ENCODE measurements around the gene ERC1.
A peak's percentile ranks its signal among the peaks of the same experiment; 100 is the strongest.

ERC1 gene

GRCh38 chr12:1369938-1370500 lies 379.0 kb downstream of the ERC1 start:
- in situ Hi-C loops (cut with HindIII; ENCODE audit: low pct_ligation_motif_present, low pct_unique_long_range_greater_than_20kb, low sequenced_read_pairs), result no loop called here
- no peak for DNase-seq

DNA sequence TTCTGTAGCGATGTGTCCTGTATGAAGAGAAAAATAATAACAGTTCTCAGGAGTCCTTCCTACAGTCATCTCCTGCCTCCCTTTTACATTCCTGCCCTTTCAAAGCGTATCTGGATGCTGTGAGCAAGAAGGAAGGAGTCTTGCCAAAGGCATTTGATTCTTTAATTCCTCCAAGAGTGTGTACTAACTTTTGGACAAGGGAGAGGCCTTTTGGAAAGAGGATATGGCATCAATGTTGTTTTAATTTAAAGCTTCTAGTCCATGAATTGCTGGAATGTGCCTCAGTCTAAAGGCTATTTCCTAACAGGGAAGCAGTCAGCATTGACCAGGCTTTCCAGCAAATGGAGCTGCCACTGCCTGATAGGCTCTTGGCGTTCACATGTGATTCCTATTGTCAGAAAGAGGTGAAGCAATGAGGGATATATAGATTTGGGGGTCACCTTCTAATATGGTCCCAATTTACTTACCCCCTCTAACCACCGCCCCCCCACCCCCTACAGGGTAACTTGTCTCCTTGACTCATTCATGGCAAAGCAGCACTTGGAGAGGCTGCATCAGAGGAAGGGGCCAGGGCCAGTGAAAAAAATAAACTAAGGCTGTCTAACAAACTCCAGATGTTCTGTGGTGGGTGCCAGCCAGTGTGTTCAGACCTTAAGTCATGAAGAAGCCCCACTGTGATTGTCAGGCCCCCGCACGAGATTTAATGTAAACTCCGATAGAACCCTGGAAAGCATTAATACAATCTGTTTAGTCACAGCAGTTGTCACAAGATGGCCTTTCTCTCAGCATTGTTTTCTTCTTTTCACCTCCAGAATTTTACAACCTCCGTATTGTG lies 383.1 kb downstream of the ERC1 start:
- in situ Hi-C loops (cut with HindIII; ENCODE audit: low pct_ligation_motif_present, low pct_unique_long_range_greater_than_20kb, low sequenced_read_pairs), result no loop called here
- no peak for DNase-seq

DNA sequence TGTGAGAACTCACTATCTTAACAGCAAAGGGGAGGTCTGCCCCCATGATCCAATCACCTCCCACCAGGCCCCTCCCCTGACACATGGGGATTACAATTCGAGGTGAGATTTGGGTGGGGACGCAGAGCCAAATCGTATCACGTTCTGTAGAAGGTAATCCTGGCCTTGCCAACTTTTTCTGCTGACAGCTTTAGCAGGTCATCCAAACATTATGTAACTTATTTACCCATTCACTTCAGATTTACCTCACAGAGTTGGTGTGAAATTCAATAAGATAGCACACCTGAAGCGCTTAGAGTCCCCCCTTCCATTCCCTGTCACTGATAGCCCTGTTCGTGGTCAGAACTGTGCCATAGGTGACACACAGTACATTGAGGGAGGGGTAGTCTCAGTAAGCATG lies 384.3 kb downstream of the ERC1 start:
- in situ Hi-C loops (cut with HindIII; ENCODE audit: low pct_ligation_motif_present, low pct_unique_long_range_greater_than_20kb, low sequenced_read_pairs), result no loop called here
- no peak for DNase-seq

- DNase-seq, result no peak
- in situ Hi-C loops (cut with HindIII; ENCODE audit: low pct_ligation_motif_present, low pct_unique_long_range_greater_than_20kb, low sequenced_read_pairs), result no loop called here
Measured at GRCh38 chr12:1377117-1377516, 386.1 kb downstream of the ERC1 start.

- no peak for DNase-seq
- in situ Hi-C loops (cut with HindIII; ENCODE audit: low pct_ligation_motif_present, low pct_unique_long_range_greater_than_20kb, low sequenced_read_pairs), result no loop called here
Measured at GRCh38 chr12:1377681-1378080, 386.7 kb downstream of the ERC1 start.

DNA sequence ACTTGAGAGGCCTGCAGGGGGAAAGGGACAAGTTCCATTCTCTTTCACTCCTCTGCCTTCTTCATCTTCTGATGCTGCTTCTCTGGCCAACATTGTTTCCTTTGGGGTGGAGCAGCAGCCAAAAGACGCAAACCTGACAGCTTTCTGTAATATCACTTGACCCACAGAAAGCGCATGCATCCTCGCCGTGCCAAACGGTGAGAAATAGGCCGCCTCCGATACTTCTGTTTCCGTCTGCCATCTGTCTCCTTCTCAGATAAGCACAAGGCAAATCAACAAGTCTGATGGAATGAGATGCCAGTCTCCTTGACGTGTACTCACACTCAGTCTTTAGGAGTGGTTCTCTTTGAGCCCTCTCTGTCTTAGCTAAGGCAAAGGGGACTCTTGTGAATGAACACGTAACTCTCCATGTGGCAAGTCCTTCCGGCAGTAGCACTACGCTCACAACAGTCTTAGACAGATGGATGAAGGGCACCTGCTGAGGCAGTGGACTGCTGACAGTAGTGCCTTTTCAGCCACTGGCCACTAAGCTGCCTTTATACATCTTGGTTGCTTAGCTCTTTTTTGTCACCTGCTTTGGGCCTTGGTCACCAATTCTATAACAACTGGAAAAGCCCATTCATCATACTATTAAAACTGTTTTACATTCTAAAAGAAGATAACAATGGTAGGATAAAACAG lies 389.3 kb downstream of the ERC1 start:
- no peak for DNase-seq
- in situ Hi-C loops (cut with HindIII; ENCODE audit: low pct_ligation_motif_present, low pct_unique_long_range_greater_than_20kb, low sequenced_read_pairs), result no loop called here

DNA sequence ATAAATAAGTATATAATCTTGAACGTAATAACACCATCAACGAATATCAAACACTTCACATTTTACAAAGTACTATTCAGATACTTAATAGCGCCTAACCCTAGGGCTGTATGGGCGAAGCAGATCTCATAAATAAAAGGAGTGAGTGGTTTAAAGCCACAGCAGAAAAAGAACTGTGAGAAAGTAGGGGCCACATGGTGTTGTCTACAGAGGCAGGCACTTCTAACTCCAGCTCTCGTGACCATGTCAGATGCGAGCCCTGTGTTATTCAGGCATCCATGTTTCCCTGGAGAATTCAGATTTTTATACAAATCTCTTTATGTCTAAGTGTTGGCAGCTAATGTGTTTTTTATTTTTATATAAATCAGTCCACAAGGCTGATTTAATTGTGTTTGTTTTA lies 391.1 kb downstream of the ERC1 start:
- in situ Hi-C loops (cut with HindIII; ENCODE audit: low pct_ligation_motif_present, low pct_unique_long_range_greater_than_20kb, low sequenced_read_pairs), result no loop called here

DNA sequence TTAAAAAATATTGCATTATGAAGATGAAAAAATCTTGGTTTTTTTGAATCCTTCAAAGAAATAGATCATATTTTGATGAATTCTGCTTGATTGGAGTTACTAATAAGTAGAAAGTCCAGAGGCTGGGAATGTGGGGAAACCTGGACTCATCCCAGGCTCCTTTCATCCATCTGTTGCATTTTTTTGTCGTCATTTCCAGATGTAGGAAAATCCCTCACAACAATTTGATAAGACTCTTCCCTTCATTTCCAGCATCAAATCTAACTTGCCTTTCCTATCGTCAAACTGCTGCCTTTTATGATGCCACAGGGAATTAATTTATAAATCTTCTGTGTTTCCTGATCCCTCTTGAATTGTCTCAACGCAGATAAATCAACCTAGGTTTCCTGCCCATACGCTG lies 391.8 kb downstream of the ERC1 start:
- in situ Hi-C loops (cut with HindIII; ENCODE audit: low pct_ligation_motif_present, low pct_unique_long_range_greater_than_20kb, low sequenced_read_pairs), result no loop called here
- no peak for DNase-seq

More for the DNA sequence above, 391.1 kb downstream of the ERC1 start:
- DNase-seq, result no peak

DNA sequence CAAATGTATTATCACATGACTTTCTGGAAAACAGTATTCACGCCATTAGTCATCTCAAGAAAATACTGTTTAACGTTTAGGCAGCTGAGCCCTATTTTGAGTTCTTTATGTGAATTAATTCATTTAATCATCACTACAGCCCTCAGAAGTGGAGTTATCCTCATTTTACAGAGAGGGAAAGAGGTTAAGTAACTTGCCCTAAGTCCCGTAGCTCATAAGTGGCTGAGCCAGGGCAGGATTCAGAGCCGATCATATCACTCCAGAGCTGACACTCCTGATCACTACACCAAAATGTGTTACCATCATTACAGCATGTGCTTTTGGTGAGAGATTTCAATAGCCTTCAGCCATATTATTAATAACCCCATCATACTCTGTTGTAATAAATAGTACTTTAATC lies 392.7 kb downstream of the ERC1 start:
- DNase-seq, result no peak
- in situ Hi-C loops (cut with HindIII; ENCODE audit: low pct_ligation_motif_present, low pct_unique_long_range_greater_than_20kb, low sequenced_read_pairs), result no loop called here

DNA sequence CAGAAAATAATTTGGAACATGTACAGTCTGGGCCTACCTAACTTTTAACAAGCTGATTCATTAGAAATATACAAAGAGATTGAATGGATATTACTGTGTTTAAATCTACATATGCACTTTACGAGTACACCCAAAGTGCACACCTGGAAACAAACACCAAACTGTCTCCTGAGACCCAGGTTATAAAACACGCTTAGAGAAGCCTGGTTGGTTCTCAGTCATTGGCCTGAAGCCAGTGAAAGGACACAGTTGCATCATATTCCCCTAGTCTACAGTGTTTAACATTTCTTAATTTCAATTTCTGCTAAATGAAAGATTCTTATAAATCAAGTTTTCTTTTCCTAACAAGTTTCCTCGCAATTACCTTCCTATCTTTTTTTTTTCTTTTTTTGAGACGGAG lies 393.9 kb downstream of the ERC1 start:
- in situ Hi-C loops (cut with HindIII; ENCODE audit: low pct_ligation_motif_present, low pct_unique_long_range_greater_than_20kb, low sequenced_read_pairs), result no loop called here
- DNase-seq, result no peak

DNA sequence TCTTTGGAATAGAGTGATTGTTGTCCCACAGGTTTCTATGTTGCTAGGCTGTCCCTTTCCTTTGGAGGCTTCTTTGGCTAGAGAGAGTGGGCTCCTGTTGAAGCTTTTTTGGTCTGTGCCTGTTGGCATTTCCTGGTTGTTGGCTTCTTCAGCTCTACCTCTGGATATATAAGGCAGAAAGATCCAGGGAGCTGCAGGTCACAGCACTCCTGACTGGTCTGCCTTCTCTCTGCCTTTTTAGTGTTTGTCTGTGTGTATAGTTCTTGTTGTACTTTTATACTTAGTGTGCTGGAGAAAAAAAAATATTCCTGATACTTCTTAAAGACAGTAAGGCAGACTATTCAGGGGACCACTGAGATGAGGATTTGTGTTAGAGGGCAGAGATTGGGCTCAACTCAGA lies 400.7 kb downstream of the ERC1 start:
- peak; percentile 36 for DNase-seq
- in situ Hi-C loops (cut with HindIII; ENCODE audit: low pct_ligation_motif_present, low pct_unique_long_range_greater_than_20kb, low sequenced_read_pairs), result no loop called here

GRCh38 chr12:1395421-1395955 lies 404.5 kb downstream of the ERC1 start:
- no peak for DNase-seq
- in situ Hi-C loops (cut with HindIII; ENCODE audit: low pct_ligation_motif_present, low pct_unique_long_range_greater_than_20kb, low sequenced_read_pairs), result no loop called here

DNA sequence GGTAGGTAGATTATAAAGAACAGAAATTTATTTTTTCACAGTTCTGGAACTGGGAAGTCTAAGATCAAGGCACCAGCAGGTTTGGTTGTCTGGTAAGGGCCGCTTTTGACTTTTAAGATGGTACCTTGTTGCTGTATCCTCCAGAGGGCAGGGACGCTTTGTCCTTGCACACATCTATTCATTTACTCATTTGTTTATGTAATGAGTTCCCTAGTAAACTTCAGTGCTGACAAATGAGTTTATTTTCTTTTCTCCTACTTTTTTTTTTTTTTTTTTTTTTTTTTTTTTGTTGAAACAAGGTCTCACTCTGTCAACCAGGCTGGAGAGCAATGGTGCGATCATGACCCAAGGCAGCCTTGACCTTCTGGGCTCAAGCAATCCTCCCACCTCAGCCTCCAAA lies 407.6 kb downstream of the ERC1 start:
- in situ Hi-C loops (cut with HindIII; ENCODE audit: low pct_ligation_motif_present, low pct_unique_long_range_greater_than_20kb, low sequenced_read_pairs), result no loop called here
- DNase-seq, result no peak

DNA sequence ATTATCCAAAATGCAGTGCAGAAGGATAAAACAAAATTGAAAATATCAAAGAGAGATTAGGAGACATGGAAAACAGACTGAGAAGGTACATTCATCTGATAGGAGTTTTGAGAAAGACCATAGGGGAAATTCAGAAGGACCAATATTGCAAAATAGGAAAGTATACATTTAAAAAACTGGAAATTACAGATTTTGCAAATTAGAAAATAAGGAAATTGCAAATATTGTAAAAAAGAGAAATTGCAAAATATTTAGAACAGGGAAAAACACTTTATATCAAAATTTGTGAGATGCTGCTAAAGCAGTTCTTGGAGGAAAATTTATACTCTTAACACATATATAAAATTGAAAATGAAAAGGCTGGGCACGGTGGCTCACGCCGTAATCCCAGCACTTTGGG lies 410.9 kb downstream of the ERC1 start:
- no peak for DNase-seq
- in situ Hi-C loops (cut with HindIII; ENCODE audit: low pct_ligation_motif_present, low pct_unique_long_range_greater_than_20kb, low sequenced_read_pairs), result no loop called here

DNA sequence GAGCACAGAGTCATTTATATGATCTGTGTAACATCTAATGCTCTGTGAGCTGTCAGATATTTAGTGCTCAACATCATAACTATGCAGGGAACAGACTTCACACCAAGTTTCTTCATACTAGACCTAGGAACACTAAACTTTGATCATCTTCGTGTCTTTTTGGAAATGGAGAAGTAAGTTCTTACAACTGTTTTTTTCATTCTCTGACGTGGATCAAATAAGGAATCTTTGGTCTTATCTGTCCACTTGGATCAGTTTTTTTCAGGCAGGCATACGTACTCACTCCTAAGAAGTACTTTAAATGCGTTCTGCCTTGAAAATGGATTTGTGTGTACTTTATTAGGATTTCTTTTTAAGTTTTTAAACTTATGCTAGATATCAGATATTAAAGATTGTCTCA lies 412.4 kb downstream of the ERC1 start:
- in situ Hi-C loops (cut with HindIII; ENCODE audit: low pct_ligation_motif_present, low pct_unique_long_range_greater_than_20kb, low sequenced_read_pairs), result no loop called here
- DNase-seq, result no peak

DNA sequence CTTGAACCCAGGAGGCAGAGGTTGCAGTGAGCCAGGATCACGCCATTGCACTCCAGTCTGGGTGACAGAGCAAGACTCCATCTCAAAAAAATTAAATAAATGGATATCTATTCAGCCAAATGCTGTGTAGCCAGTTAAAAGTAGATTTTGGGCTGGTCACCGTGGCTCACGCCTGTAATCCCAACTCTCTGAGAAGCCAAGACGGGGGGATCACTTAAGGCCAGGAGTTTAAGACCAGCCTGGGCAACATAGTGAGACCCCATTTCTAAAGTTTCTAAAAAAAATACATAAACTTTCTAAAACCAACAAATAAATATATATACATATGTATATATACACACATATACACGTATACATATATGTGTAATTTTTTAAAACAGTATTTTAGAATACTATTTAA lies 414.6 kb downstream of the ERC1 start:
- DNase-seq, result no peak
- in situ Hi-C loops (cut with HindIII; ENCODE audit: low pct_ligation_motif_present, low pct_unique_long_range_greater_than_20kb, low sequenced_read_pairs), result no loop called here

GRCh38 chr12:1410794-1411193 lies 419.8 kb downstream of the ERC1 start:
- in situ Hi-C loops (cut with HindIII; ENCODE audit: low pct_ligation_motif_present, low pct_unique_long_range_greater_than_20kb, low sequenced_read_pairs), result no loop called here
- no peak for DNase-seq

GRCh38 chr12:1413930-1414329 lies 422.9 kb downstream of the ERC1 start:
- DNase-seq, result no peak
- in situ Hi-C loops (cut with HindIII; ENCODE audit: low pct_ligation_motif_present, low pct_unique_long_range_greater_than_20kb, low sequenced_read_pairs), result no loop called here

GRCh38 chr12:1418144-1418543 lies 427.1 kb downstream of the ERC1 start:
- in situ Hi-C loops (cut with HindIII; ENCODE audit: low pct_ligation_motif_present, low pct_unique_long_range_greater_than_20kb, low sequenced_read_pairs), result no loop called here
- DNase-seq, result no peak

Measured in ACHN (cell line).